Thoracic aorta (tissue), 2 donors: ENCODE results near the gene ARL4C. TPM values are rescaled to one million over a fixed set of nuclear protein-coding genes. Genes with fewer than 3 reads are reported as not detected.

Experiments
- ATAC-seq: fragments of 150-250 bp; one replicate; pipeline ENCODE4 v1.8.0; 2017; ENCODE audit warnings: low read depth; ENCODE audit not compliant: insufficient number of reproducible peaks, low FRiP score
- DNase-seq: peaks from one replicate; pipeline ENCODE4 v3.0.0-alpha.2; 2020; ENCODE audit warnings: low spot score
- H3K27ac ChIP-seq, 2 donors: fragments of 200-600 bp; sonication (generic); 1 replicate in 1 of 2; 2 replicates in 1 of 2; pipeline ENCODE4 v1.5.1; 2016; ENCODE audit warnings: mild to moderate bottlenecking in 2 of 2, moderate library complexity in 2 of 2
- H3K27me3 ChIP-seq: fragments of 200-600 bp; sonication (generic); replicated peaks from 2 replicates; pipeline ENCODE4 v1.6.0; 2016; ENCODE audit warnings: mild to moderate bottlenecking; ENCODE audit not compliant: insufficient read depth
- H3K36me3 ChIP-seq: fragments of 200-600 bp; sonication (generic); one replicate; pipeline ENCODE4 v1.5.1; 2016
- H3K4me1 ChIP-seq, 2 donors: fragments of 200-600 bp; sonication (generic); 1 replicate in 1 of 2; 2 replicates in 1 of 2; pipeline versions ENCODE4 v1.5.1 to v1.6.0; 2016; ENCODE audit warnings: low read depth in 2 of 2, mild to moderate bottlenecking in 1 of 2; ENCODE audit not compliant: control insufficient read depth in 1 of 2
- H3K4me3 ChIP-seq: fragments of 200-600 bp; sonication (generic); 2 replicates; pipeline ENCODE4 v1.5.1; 2016; ENCODE audit warnings: mild to moderate bottlenecking
- H3K9me3 ChIP-seq: fragments of 200-600 bp; sonication (generic); 2 replicates; pipeline ENCODE4 v1.5.1; 2016
- total RNA-seq, 2 donors: library from RNA; depleted of rRNA; stranded (reverse); fragments of >200 nt; gene quantifications; one replicate each; pipeline versions ENCODE4 v1.1.0 to v1.2.3, GENCODE V29; 2016
- TF ChIP-seq, protein P1 (sequence below): fragments of 200-600 bp; sonication (generic); IDR thresholded peaks from one replicate; pipeline ENCODE4 v1.5.1; 2019; ENCODE audit warnings: antibody characterized with exemption

Gene ARL4C
- total RNA-seq, 2 donors from 2014 or later = 18.2 to 22.9 TPM

DNA sequence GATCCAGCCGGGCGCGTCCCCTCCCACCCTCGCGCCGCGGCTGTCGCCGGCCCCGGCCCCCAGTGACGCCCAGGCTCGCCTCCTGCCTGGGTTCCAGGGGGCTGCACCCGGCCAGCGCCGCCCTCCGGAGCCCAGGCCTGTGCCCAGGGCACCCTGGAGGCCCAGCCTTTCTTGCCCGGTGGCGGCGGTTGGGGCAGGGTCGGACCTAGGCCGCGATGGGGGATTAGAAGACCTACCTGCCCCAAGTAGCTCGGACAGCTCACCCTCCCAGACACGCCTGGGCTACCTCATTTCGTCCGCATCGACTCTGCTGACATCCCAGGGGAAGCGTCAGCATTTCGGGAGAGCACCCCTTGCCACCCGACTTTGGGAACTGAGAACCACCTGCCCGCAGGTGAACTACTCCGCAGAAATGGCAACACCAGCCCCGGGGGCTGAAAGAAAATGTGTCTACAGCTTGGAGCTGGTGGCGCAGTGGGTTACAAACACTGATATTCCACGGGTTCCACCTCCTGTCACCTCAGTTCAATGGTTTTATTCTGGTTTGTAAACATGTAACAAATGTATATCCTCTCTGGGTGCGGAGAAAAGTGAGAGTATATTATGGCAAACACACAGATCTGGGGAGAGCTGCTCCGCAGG, 834 bp upstream of the ARL4C start:
- TF ChIP-seq, protein P1, sequence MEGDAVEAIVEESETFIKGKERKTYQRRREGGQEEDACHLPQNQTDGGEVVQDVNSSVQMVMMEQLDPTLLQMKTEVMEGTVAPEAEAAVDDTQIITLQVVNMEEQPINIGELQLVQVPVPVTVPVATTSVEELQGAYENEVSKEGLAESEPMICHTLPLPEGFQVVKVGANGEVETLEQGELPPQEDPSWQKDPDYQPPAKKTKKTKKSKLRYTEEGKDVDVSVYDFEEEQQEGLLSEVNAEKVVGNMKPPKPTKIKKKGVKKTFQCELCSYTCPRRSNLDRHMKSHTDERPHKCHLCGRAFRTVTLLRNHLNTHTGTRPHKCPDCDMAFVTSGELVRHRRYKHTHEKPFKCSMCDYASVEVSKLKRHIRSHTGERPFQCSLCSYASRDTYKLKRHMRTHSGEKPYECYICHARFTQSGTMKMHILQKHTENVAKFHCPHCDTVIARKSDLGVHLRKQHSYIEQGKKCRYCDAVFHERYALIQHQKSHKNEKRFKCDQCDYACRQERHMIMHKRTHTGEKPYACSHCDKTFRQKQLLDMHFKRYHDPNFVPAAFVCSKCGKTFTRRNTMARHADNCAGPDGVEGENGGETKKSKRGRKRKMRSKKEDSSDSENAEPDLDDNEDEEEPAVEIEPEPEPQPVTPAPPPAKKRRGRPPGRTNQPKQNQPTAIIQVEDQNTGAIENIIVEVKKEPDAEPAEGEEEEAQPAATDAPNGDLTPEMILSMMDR = no peak
- Histone ChIP-seq H3K4me3 (peak overlapping the region; percentile 70), H3K27me3 (no peaks in the 10 kb centered on the region), H3K27ac (peak overlapping the region; percentile 58 to 68), H3K4me1 (peaks cover 0 to 16% of the 10 kb centered on the region in 2 donors), H3K36me3 (no peaks in the 10 kb centered on the region), H3K9me3 (no peaks in the 10 kb centered on the region)
- ATAC-seq (no peak), DNase-seq (no peak)

DNA sequence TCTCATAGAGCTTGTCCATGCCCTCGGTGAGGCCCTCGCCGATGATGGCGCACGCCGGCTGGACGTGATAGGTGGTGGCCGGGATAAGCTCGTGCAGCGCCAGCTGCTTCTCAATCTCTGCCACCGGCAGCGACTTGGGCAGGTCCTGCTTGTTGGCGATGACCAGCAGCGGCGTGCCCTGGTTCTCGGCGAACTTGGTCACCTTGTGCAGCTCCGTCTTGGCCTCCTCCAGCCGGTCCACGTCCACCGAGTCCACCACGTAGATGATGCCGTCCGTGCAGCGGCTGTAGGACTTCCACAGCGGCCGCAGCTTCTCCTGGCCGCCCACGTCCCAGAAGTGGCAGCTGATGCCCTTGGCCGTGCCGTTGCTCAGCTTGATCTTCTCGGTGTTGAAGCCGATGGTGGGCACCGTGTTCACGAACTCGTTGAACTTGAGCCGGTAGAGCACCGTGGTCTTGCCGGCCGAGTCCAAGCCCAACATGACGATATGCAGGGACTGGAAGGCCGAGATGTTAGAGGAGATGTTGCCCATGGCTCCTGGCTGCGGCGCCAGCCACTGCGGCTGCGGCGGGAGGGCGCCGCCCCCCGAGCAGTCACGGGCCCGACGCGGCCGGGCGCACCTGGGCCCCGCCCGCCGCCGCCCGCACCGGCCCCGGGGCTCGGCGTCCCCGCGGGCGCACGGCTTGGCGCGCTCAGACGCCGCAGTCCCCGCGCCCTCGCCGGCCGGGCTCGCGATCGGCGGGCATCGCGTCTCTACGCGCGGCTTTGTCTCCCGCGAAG, 636 bp downstream of the ARL4C start:
- DNase-seq (no peak), ATAC-seq (no peak)
- Histone ChIP-seq H3K4me1 (peaks cover 0 to 16% of the 10 kb centered on the region in 2 donors), H3K27ac (peak overlapping the region in 1 of 2 donors; percentile 5), H3K27me3 (no peaks in the 10 kb centered on the region), H3K9me3 (no peaks in the 10 kb centered on the region), H3K4me3 (peak overlapping the region; percentile 70), H3K36me3 (no peaks in the 10 kb centered on the region)
- TF ChIP-seq, protein P1 = no peak

DNA sequence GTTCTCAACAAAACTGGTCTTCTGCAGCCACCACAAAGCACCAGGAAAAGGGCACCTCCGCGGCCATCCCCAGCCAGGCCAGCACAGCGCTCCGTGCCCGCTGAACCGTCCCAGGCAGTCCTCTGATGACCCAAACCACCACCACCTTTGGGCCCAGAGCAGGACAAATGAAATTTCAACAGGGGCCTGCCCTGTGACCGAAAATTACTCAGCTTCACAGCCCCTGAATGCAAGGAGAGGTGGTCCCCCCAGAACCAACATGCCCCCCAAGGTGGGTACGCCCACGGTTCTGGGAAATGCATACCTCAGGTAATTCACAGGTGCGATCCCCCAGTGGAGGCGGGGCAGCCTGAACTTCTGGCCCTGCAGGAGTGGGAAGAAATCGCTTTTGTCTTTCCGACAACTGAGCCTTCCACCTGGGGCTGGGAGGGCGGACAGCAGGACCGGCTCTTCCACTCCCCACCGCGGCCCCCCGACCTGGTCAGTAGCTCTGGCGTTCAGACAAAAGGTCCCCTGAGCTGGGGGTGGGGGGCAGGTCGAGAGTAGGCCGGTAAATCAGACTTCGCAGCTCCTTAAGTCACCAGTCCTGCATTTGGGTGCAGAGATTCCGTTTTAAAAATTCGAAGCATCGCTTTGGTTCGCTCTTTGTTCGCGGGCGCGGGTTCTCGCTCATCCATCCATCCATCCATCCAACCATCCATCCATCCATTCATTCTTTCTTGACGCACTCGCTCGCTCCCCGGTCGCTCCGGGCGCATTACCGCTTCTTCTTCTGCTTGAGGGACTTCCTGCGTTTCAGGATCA, 1.4 kb downstream of the ARL4C start:
- no peaks in the 10 kb centered on the region for H3K27me3 ChIP-seq
- peak overlapping the region in 1 of 2 donors; percentile 5 for H3K27ac ChIP-seq
- TF ChIP-seq, protein P1 = no peak
- no peaks in the 10 kb centered on the region for H3K36me3 ChIP-seq
- DNase-seq (no peak), ATAC-seq (no peak)
- H3K4me1 ChIP-seq = peaks cover 0 to 16% of the 10 kb centered on the region in 2 donors
- no peaks in the 10 kb centered on the region for H3K9me3 ChIP-seq
- peak overlapping the region; percentile 70 for H3K4me3 ChIP-seq

DNA sequence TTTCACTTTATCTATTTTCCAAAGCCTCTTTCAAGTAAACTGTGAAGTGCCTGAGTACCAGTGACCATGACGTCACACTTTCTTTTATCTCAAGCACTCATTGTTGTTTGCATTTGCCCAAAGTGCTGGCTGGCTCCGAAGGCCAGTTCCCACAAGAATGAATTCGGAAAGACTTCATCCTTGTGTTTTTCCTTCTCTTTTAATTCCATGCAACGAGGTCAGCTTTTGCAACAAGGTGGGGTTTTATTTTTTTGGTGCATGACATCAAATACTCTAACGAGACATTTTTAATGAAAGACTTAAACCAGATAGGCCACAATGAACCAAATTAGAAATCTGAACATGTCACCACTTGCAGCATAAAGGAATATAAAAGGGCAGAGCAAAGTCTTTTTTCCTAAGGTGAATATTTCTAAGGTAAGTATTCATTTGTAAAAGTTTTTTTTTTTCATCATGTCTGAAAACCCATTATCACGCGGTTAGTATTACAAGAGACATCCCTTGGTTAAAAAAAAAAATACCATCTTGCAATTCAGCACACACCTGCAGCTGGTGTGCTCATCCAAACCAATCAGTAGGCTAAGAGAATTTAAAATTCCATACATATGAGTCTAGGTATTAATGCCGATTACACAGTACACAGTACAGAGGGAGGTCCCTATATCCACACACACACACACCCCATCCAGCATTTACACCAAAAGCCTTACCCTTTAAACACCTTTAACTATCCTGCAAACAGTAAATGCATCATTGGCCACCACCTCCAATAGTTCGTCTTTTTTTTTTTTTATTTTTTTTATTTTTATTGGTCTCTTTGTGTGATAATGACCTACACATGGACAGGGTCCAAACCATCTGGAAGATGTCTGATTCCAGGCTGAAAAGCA, 2.3 kb downstream of the ARL4C start:
- ATAC-seq (no peak), DNase-seq (no peak)
- TF ChIP-seq, protein P1 = no peak
- Histone ChIP-seq H3K9me3 (no peaks in the 10 kb centered on the region), H3K4me3 (peak overlapping the region; percentile 70), H3K27me3 (no peaks in the 10 kb centered on the region), H3K4me1 (peaks cover 0 to 16% of the 10 kb centered on the region in 2 donors), H3K27ac (no peak overlapping the region), H3K36me3 (no peaks in the 10 kb centered on the region)
